ENCODE measurements around the gene ZNF555. TPM values are rescaled to one million over a fixed set of nuclear protein-coding genes. Genes with fewer than 3 reads are reported as not detected.

ZNF555 gene
- total and polyA plus RNA-seq, 2 of the 13 experiments (the other 11 are each of a cell fraction or from before 2014, with no cell fraction given), result 5.0 to 8.0 TPM

- TF ChIP-seq, protein P1, sequence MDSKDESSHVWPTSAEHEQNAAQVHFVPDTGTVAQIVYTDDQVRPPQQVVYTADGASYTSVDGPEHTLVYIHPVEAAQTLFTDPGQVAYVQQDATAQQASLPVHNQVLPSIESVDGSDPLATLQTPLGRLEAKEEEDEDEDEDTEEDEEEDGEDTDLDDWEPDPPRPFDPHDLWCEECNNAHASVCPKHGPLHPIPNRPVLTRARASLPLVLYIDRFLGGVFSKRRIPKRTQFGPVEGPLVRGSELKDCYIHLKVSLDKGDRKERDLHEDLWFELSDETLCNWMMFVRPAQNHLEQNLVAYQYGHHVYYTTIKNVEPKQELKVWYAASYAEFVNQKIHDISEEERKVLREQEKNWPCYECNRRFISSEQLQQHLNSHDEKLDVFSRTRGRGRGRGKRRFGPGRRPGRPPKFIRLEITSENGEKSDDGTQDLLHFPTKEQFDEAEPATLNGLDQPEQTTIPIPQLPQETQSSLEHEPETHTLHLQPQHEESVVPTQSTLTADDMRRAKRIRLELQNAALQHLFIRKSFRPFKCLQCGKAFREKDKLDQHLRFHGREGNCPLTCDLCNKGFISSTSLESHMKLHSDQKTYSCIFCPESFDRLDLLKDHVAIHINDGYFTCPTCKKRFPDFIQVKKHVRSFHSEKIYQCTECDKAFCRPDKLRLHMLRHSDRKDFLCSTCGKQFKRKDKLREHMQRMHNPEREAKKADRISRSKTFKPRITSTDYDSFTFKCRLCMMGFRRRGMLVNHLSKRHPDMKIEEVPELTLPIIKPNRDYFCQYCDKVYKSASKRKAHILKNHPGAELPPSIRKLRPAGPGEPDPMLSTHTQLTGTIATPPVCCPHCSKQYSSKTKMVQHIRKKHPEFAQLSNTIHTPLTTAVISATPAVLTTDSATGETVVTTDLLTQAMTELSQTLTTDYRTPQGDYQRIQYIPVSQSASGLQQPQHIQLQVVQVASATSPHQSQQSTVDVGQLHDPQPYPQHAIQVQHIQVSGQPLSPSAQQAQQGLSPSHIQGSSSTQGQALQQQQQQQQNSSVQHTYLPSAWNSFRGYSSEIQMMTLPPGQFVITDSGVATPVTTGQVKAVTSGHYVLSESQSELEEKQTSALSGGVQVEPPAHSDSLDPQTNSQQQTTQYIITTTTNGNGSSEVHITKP (CRISPR knock-in tag; IDR thresholded peaks at IDR 0.05; ENCODE audit: low read depth), result 0 out of 2 replicates have a peak, but pooled peaks have one; percentile 49
- TF ChIP-seq GATA4 (IDR thresholded peaks at IDR 0.05; ENCODE audit: borderline replicate concordance, low read depth), result no peak
- TF ChIP-seq MTA3 (CRISPR knock-in tag; IDR thresholded peaks at IDR 0.05), result no peak
- TF ChIP-seq ONECUT2 (CRISPR knock-in tag; IDR thresholded peaks at IDR 0.05), result no peak
- no peak for TF ChIP-seq ZNF607 (CRISPR knock-in tag; IDR thresholded peaks at IDR 0.05; ENCODE audit: borderline replicate concordance)
- TF ChIP-seq GMEB1 (CRISPR knock-in tag; IDR thresholded peaks at IDR 0.05; ENCODE audit: borderline replicate concordance), result no peak
- no peak for TF ChIP-seq ZNF343 (CRISPR knock-in tag; IDR thresholded peaks at IDR 0.05)
- TF ChIP-seq ZBTB26 (CRISPR knock-in tag; IDR thresholded peaks at IDR 0.05; ENCODE audit: borderline replicate concordance), result 0 out of 2 replicates have a peak, but pooled peaks have one; percentile 21
- 0 out of 2 replicates have a peak, but pooled peaks have one; percentile 50 for TF ChIP-seq ZNF256 (CRISPR knock-in tag; conservative IDR thresholded peaks at IDR 0.05)
- TF ChIP-seq NFIC (IDR thresholded peaks at IDR 0.05; ENCODE audit: low read length), result no peak
- no peak for TF ChIP-seq SIN3A (IDR thresholded peaks at IDR 0.05; ENCODE audit: borderline replicate concordance, low read depth, low read length)
- TF ChIP-seq ZEB1 (IDR thresholded peaks at IDR 0.05; ENCODE audit: insufficient replicate concordance, low read depth), result no peak
- no peak for TF ChIP-seq NR2F6 (IDR thresholded peaks at IDR 0.05)
- no peak for TF ChIP-seq NR2F6 (CRISPR knock-in tag; IDR thresholded peaks at IDR 0.05)
- peak; percentile 57; the same call in 1 of the 2 replicates for TF ChIP-seq ZNF652 (CRISPR knock-in tag; IDR thresholded peaks at IDR 0.05; ENCODE audit: borderline replicate concordance, low read depth)
- no peak for TF ChIP-seq TSC22D2 (CRISPR knock-in tag; IDR thresholded peaks at IDR 0.05; ENCODE audit: borderline replicate concordance)
- no peak for TF ChIP-seq MXD1 (CRISPR knock-in tag; IDR thresholded peaks at IDR 0.05)
- TF ChIP-seq ADNP (CRISPR knock-in tag; IDR thresholded peaks at IDR 0.05), result no peak
- TF ChIP-seq IRX3 (CRISPR knock-in tag; IDR thresholded peaks at IDR 0.05; ENCODE audit: borderline replicate concordance, low read depth), result no peak
- TF ChIP-seq ZNF720 (CRISPR knock-in tag; IDR thresholded peaks at IDR 0.05), result no peak
- 0 out of 3 replicates have a peak, but pooled peaks have one; percentile 45 for TF ChIP-seq MXI1 (IDR thresholded peaks at IDR 0.05; ENCODE audit: borderline replicate concordance, low read depth, low read length)
- TF ChIP-seq ZBTB7A (CRISPR knock-in tag; IDR thresholded peaks at IDR 0.05), result no peak
- TF ChIP-seq, protein P2, sequence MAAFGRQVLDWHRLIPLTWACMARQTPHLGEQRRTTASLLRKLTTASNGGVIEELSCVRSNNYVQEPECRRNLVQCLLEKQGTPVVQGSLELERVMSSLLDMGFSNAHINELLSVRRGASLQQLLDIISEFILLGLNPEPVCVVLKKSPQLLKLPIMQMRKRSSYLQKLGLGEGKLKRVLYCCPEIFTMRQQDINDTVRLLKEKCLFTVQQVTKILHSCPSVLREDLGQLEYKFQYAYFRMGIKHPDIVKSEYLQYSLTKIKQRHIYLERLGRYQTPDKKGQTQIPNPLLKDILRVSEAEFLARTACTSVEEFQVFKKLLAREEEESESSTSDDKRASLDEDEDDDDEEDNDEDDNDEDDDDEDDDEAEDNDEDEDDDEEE (CRISPR knock-in tag; IDR thresholded peaks at IDR 0.05), result no peak
- TF ChIP-seq ZSCAN22 (CRISPR knock-in tag; IDR thresholded peaks at IDR 0.05), result no peak
These were observed 46.2 kb downstream of the ZNF555 start (continued) for GRCh38 chr19:2887391-2887914.
